Adipocyte (in vitro differentiated cells): ENCODE results near the gene TMEM250.
"Not testable (repeated sequence)": the region's sequence is repeated elsewhere in the genome, so short reads cannot be mapped to it uniquely, and the experiment has no call there.

Experiments
- DNase-seq: peaks from one replicate; pipeline ENCODE4 v3.0.0-alpha.2; 2015; ENCODE audit warnings: low read depth
- H3K27me3 ChIP-seq: replicated peaks from 2 replicates; pipeline ENCODE4 v1.7.0; 2013; ENCODE audit warnings: mild to moderate bottlenecking, low read length, moderate library complexity; ENCODE audit not compliant: control insufficient read depth, insufficient read depth
- H3K36me3 ChIP-seq: 2 replicates; pipeline ENCODE4 v1.7.0; 2013; ENCODE audit warnings: low read length, mild to moderate bottlenecking, moderate library complexity; ENCODE audit not compliant: control insufficient read depth, insufficient read depth, severe bottlenecking
- H3K4me1 ChIP-seq: 2 replicates; pipeline ENCODE4 v1.7.0; 2013; ENCODE audit warnings: mild to moderate bottlenecking, low read length, moderate library complexity; ENCODE audit not compliant: control insufficient read depth, insufficient read depth
- H3K4me3 ChIP-seq: 2 replicates; pipeline ENCODE4 v1.7.0; 2013; ENCODE audit warnings: mild to moderate bottlenecking, low read length, moderate library complexity
- H3K9ac ChIP-seq: 2 replicates; pipeline ENCODE4 v1.7.0; 2013; ENCODE audit warnings: mild to moderate bottlenecking, low read length, moderate library complexity
- H3K9me3 ChIP-seq: 2 replicates; pipeline ENCODE4 v1.7.0; 2013; ENCODE audit warnings: mild to moderate bottlenecking, low read length, moderate library complexity; ENCODE audit not compliant: control insufficient read depth

Gene TMEM250

GRCh38 chr9:136107155-136107952 is 11.3 kb downstream of the TMEM250 start:
- Histone ChIP-seq H3K9me3 (no peaks in the 10 kb centered on the region), H3K4me1 (peaks cover 32% of the 10 kb centered on the region), H3K4me3 (no peak overlapping the region), H3K27me3 (peaks cover 11% of the 10 kb centered on the region), H3K36me3 (no peaks in the 10 kb centered on the region), H3K9ac (no peak overlapping the region)
- DNase-seq: no peak

- Histone ChIP-seq H3K4me3 (no peak overlapping the region), H3K9me3 (no peaks in the 10 kb centered on the region), H3K36me3 (no peaks in the 10 kb centered on the region), H3K4me1 (peaks cover 30% of the 10 kb centered on the region), H3K27me3 (peaks cover 14% of the 10 kb centered on the region), H3K9ac (no peak overlapping the region)
- peak; percentile 52 for DNase-seq
These were observed 13.1 kb downstream of the TMEM250 start for GRCh38 chr9:136105398-136106135.

GRCh38 chr9:136104916-136105315 is 13.8 kb downstream of the TMEM250 start:
- no peak for DNase-seq
- Histone ChIP-seq H3K9ac (no peak overlapping the region), H3K27me3 (peaks cover 14% of the 10 kb centered on the region), H3K9me3 (no peaks in the 10 kb centered on the region), H3K4me3 (no peak overlapping the region), H3K36me3 (no peaks in the 10 kb centered on the region), H3K4me1 (peaks cover 24% of the 10 kb centered on the region)

- Histone ChIP-seq H3K36me3 (no peaks in the 10 kb centered on the region), H3K9ac (no peak overlapping the region), H3K27me3 (peaks cover 14% of the 10 kb centered on the region), H3K4me1 (peaks cover 21% of the 10 kb centered on the region), H3K9me3 (no peaks in the 10 kb centered on the region), H3K4me3 (no peak overlapping the region)
- DNase-seq: no peak
These were observed 14.2 kb downstream of the TMEM250 start for GRCh38 chr9:136104488-136104800.

GRCh38 chr9:136103651-136104487 is 14.8 kb downstream of the TMEM250 start:
- Histone ChIP-seq H3K9ac (no peak overlapping the region), H3K27me3 (peaks cover 14% of the 10 kb centered on the region), H3K4me1 (peaks cover 17% of the 10 kb centered on the region)

GRCh38 chr9:136101615-136102074 is 17.0 kb downstream of the TMEM250 start:
- DNase-seq, H3K9ac ChIP-seq, H3K36me3 ChIP-seq, H3K4me3 ChIP-seq, H3K9me3 ChIP-seq: not testable (repeated sequence)
- Histone ChIP-seq H3K27me3 (peaks cover 14% of the 10 kb centered on the region), H3K4me1 (peaks cover 17% of the 10 kb centered on the region)

More at GRCh38 chr9:136103651-136104487, 14.8 kb downstream of the TMEM250 start:
- Histone ChIP-seq H3K9me3 (no peaks in the 10 kb centered on the region), H3K36me3 (no peaks in the 10 kb centered on the region), H3K4me3 (no peak overlapping the region)
- DNase-seq: no peak

- Histone ChIP-seq H3K9me3 (no peaks in the 10 kb centered on the region), H3K4me3 (no peak overlapping the region), H3K27me3 (peaks cover 14% of the 10 kb centered on the region), H3K9ac (no peak overlapping the region), H3K36me3 (no peaks in the 10 kb centered on the region), H3K4me1 (peaks cover 14% of the 10 kb centered on the region)
- DNase-seq: no peak
These were observed 17.7 kb downstream of the TMEM250 start for GRCh38 chr9:136100700-136101614.

GRCh38 chr9:136099542-136099941 is 19.1 kb downstream of the TMEM250 start:
- no peak for DNase-seq
- H3K4me1 ChIP-seq: peaks cover 6% of the 10 kb centered on the region
- H3K36me3 ChIP-seq: no peaks in the 10 kb centered on the region
- no peak overlapping the region for H3K4me3 ChIP-seq
- H3K27me3 ChIP-seq: peaks cover 14% of the 10 kb centered on the region
- H3K9me3 ChIP-seq: no peaks in the 10 kb centered on the region
- H3K9ac ChIP-seq: no peak overlapping the region

- H3K27me3 ChIP-seq: peaks cover 11% of the 10 kb centered on the region
- no peak for DNase-seq
- H3K36me3 ChIP-seq: no peaks in the 10 kb centered on the region
- H3K4me3 ChIP-seq: no peak overlapping the region
- no peaks in the 10 kb centered on the region for H3K9me3 ChIP-seq
- H3K9ac ChIP-seq: no peak overlapping the region
- peaks cover 6% of the 10 kb centered on the region for H3K4me1 ChIP-seq
These were observed 19.8 kb downstream of the TMEM250 start for GRCh38 chr9:136098844-136099243.

- peaks cover 5% of the 10 kb centered on the region for H3K27me3 ChIP-seq
- peaks cover 9% of the 10 kb centered on the region for H3K4me1 ChIP-seq
- no peak overlapping the region for H3K4me3 ChIP-seq
- no peak for DNase-seq
- no peak overlapping the region for H3K9ac ChIP-seq
- no peaks in the 10 kb centered on the region for H3K9me3 ChIP-seq
- no peaks in the 10 kb centered on the region for H3K36me3 ChIP-seq
These were observed 20.5 kb downstream of the TMEM250 start for GRCh38 chr9:136098210-136098609.
